Measurements from ENCODE around the gene CD1D.

The CD1D gene

DNA sequence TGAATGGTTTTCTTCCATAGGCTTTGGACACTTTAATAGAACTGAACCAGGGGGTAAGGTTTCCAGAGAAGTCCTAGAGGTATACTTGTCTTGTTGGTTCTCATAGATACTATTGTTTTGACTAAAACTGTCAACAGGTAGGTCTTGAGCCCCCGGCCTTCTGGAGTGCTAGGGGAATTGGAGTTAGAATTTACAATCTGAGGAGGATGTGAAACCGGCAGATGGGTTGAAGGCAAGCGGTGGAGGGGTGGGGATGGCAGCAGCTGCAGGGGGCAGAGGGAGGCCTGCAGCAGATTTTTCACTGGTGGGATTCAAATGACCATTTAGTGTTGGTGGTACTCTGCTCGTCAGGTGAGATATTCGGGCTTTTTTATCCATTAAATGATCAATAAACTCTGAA is 4.3 kb upstream of the CD1D start:
- no peak for ATAC-seq
- TF ChIP-seq, protein P1, sequence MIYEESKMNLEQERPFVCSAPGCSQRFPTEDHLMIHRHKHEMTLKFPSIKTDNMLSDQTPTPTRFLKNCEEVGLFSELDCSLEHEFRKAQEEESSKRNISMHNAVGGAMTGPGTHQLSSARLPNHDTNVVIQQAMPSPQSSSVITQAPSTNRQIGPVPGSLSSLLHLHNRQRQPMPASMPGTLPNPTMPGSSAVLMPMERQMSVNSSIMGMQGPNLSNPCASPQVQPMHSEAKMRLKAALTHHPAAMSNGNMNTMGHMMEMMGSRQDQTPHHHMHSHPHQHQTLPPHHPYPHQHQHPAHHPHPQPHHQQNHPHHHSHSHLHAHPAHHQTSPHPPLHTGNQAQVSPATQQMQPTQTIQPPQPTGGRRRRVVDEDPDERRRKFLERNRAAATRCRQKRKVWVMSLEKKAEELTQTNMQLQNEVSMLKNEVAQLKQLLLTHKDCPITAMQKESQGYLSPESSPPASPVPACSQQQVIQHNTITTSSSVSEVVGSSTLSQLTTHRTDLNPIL (CRISPR knock-in tag; IDR thresholded peaks at IDR 0.05; ENCODE audit: low read depth) = no peak
- TF ChIP-seq ZNF565 (CRISPR knock-in tag; conservative IDR thresholded peaks at IDR 0.05; ENCODE audit: low read depth) (no peak), ZFP3 (CRISPR knock-in tag; IDR thresholded peaks at IDR 0.05) (no peak), CSDC2 (CRISPR knock-in tag; IDR thresholded peaks at IDR 0.05) (no peak), OSR1 (CRISPR knock-in tag; IDR thresholded peaks at IDR 0.05) (no peak), PPARA (CRISPR knock-in tag; IDR thresholded peaks at IDR 0.05; ENCODE audit: borderline replicate concordance) (no peak)

GRCh38 chr1:158176849-158177699 is 3.6 kb upstream of the CD1D start:
- peak; percentile 55 for ATAC-seq

- TF ChIP-seq RARB (CRISPR knock-in tag; IDR thresholded peaks at IDR 0.05) (no peak), ZFP3 (CRISPR knock-in tag; IDR thresholded peaks at IDR 0.05) (no peak), CSDC2 (CRISPR knock-in tag; IDR thresholded peaks at IDR 0.05) (no peak), ZNF70 (CRISPR knock-in tag; IDR thresholded peaks at IDR 0.05) (no peak), ZFP30 (CRISPR knock-in tag; IDR thresholded peaks at IDR 0.05) (no peak), TOX (CRISPR knock-in tag; IDR thresholded peaks at IDR 0.05; ENCODE audit: borderline replicate concordance) (no peak), ZC3H10 (CRISPR knock-in tag; IDR thresholded peaks at IDR 0.05) (no peak), SNAI2 (CRISPR knock-in tag; IDR thresholded peaks at IDR 0.05) (no peak), OSR1 (CRISPR knock-in tag; IDR thresholded peaks at IDR 0.05) (no peak)
- TF ChIP-seq, protein P2, sequence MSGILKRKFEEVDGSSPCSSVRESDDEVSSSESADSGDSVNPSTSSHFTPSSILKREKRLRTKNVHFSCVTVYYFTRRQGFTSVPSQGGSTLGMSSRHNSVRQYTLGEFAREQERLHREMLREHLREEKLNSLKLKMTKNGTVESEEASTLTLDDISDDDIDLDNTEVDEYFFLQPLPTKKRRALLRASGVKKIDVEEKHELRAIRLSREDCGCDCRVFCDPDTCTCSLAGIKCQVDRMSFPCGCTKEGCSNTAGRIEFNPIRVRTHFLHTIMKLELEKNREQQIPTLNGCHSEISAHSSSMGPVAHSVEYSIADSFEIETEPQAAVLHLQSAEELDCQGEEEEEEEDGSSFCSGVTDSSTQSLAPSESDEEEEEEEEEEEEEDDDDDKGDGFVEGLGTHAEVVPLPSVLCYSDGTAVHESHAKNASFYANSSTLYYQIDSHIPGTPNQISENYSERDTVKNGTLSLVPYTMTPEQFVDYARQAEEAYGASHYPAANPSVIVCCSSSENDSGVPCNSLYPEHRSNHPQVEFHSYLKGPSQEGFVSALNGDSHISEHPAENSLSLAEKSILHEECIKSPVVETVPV (CRISPR knock-in tag; IDR thresholded peaks at IDR 0.05) = no peak
- TF ChIP-seq, protein P3, sequence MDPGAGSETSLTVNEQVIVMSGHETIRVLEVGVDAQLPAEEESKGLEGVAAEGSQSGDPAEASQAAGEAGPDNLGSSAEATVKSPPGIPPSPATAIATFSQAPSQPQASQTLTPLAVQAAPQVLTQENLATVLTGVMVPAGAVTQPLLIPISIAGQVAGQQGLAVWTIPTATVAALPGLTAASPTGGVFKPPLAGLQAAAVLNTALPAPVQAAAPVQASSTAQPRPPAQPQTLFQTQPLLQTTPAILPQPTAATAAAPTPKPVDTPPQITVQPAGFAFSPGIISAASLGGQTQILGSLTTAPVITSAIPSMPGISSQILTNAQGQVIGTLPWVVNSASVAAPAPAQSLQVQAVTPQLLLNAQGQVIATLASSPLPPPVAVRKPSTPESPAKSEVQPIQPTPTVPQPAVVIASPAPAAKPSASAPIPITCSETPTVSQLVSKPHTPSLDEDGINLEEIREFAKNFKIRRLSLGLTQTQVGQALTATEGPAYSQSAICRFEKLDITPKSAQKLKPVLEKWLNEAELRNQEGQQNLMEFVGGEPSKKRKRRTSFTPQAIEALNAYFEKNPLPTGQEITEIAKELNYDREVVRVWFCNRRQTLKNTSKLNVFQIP (CRISPR knock-in tag; IDR thresholded peaks at IDR 0.05; ENCODE audit: borderline replicate concordance, low read depth) = no peak
- TF ChIP-seq, protein P1 (CRISPR knock-in tag; IDR thresholded peaks at IDR 0.05; ENCODE audit: low read depth) = no peak
- peak; percentile 96 for ATAC-seq
Observed at GRCh38 chr1:158177700-158178450, 2.8 kb upstream of the CD1D start.

DNA sequence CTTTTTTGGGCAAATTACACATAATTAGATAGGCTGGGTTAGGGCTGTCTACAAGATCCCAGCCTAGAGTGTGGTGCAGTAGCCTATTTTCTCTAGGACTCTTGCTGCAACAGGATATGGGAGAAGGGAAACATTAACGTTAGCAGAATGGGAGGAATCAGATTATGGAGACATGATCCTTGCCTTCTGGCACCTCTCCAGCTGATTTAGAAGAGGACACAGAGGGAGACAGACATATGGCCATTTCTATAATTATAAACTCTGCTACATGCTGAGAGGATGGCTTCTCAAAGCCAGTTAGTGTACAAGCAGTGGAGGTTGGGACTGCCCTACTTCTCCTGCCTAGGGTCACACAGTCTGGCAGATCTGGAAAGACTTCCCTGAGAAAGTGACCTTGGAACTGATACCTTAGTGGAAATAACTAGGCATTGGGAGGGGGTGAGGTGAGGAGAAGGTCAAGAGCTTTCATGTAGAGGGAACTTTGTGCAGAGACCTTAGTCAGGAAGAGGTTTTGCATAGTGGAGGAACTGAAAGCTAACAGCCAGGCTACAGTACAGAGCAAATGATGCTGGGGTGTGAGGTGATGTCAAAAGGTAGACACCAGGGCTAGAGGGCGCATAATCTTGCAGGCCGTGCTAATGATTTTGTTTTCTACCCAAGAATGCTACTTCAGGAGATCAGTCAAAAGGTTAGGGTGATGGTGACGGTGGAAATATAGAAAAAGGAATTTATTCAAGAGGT is 1.2 kb upstream of the CD1D start:
- no peak for TF ChIP-seq TOX (CRISPR knock-in tag; IDR thresholded peaks at IDR 0.05; ENCODE audit: borderline replicate concordance)
- no peak for TF ChIP-seq ZFP30 (CRISPR knock-in tag; IDR thresholded peaks at IDR 0.05)
- TF ChIP-seq ZNF565 (CRISPR knock-in tag; conservative IDR thresholded peaks at IDR 0.05; ENCODE audit: low read depth) = no peak
- TF ChIP-seq PATZ1 (CRISPR knock-in tag; IDR thresholded peaks at IDR 0.05; ENCODE audit: borderline replicate concordance) = no peak
- TF ChIP-seq BACH2 (CRISPR knock-in tag; IDR thresholded peaks at IDR 0.05; ENCODE audit: borderline replicate concordance) = no peak
- TF ChIP-seq ZNF70 (CRISPR knock-in tag; IDR thresholded peaks at IDR 0.05) = no peak
- no peak for TF ChIP-seq PPARA (CRISPR knock-in tag; IDR thresholded peaks at IDR 0.05; ENCODE audit: borderline replicate concordance)
- TF ChIP-seq ARNTL (CRISPR knock-in tag; IDR thresholded peaks at IDR 0.05; ENCODE audit: borderline replicate concordance, low read depth) = no peak
- TF ChIP-seq CSDC2 (CRISPR knock-in tag; IDR thresholded peaks at IDR 0.05) = no peak
- TF ChIP-seq, protein P3 (CRISPR knock-in tag; IDR thresholded peaks at IDR 0.05; ENCODE audit: borderline replicate concordance, low read depth) = no peak
- no peak for ATAC-seq

Data from SK-N-SH treated with all-trans-retinoic acid at 6 μM for 48 hours (cell line).